Parathyroid adenoma (tissue), 2 donors: ENCODE measurements around the gene PKNOX2.

Source experiments
- H2AFZ ChIP-seq: fragments of 300-600 bp; sonication (generic); one replicate; pipeline ENCODE4 v1.7.0; 2017; ENCODE audit warnings: antibody characterized with exemption, mild to moderate bottlenecking
- H3K27ac ChIP-seq: fragments of 300-600 bp; sonication (generic); one replicate; pipeline ENCODE4 v1.7.0; 2017
- H3K27me3 ChIP-seq: fragments of 300-600 bp; sonication (generic); one replicate; pipeline ENCODE4 v1.7.0; 2017; ENCODE audit warnings: low read length; ENCODE audit not compliant: control insufficient read depth, insufficient read depth
- H3K36me3 ChIP-seq: fragments of 300-600 bp; sonication (generic); one replicate; pipeline ENCODE4 v1.7.0; 2017; ENCODE audit warnings: low read length; ENCODE audit not compliant: control insufficient read depth, insufficient read depth
- H3K4me1 ChIP-seq: fragments of 300-600 bp; sonication (generic); one replicate; pipeline ENCODE4 v1.7.0; 2017; ENCODE audit warnings: control low read depth
- H3K4me2 ChIP-seq: fragments of 300-600 bp; sonication (generic); one replicate; pipeline ENCODE4 v1.7.0; 2017; ENCODE audit warnings: low read length
- H3K4me3 ChIP-seq: fragments of 300-600 bp; sonication (generic); one replicate; pipeline ENCODE4 v1.7.0; 2017; ENCODE audit warnings: low read depth, low read length
- H3K79me2 ChIP-seq: fragments of 300-600 bp; sonication (generic); one replicate; pipeline ENCODE4 v1.7.0; 2017; ENCODE audit warnings: control low read depth
- H3K9ac ChIP-seq: fragments of 300-600 bp; sonication (generic); one replicate; pipeline ENCODE4 v1.7.0; 2017; ENCODE audit warnings: mild to moderate bottlenecking
- H3K9me3 ChIP-seq: fragments of 300-600 bp; sonication (generic); one replicate; pipeline ENCODE4 v1.7.0; 2017; ENCODE audit warnings: low read length; ENCODE audit not compliant: control insufficient read depth
- CTCF ChIP-seq: fragments of 300-600 bp; sonication (generic); IDR thresholded peaks from one replicate; pipeline ENCODE4 v1.7.0; 2017; ENCODE audit warnings: antibody characterized with exemption, mild to moderate bottlenecking
- donor health status: primary hyperparathyroidism.

PKNOX2 gene

GRCh38 chr11:125306476-125306875, 141.9 kb downstream of the PKNOX2 start:
- no peaks in the 10 kb centered on the region for H3K4me1 ChIP-seq
- no peak overlapping the region for H2AFZ ChIP-seq
- H3K9ac ChIP-seq: no peak overlapping the region
- no peak overlapping the region for H3K27ac ChIP-seq
- H3K9me3 ChIP-seq: no peaks in the 10 kb centered on the region
- no peaks in the 10 kb centered on the region for H3K79me2 ChIP-seq
- no peak overlapping the region for H3K4me3 ChIP-seq
- no peaks in the 10 kb centered on the region for H3K27me3 ChIP-seq
- no peak for TF ChIP-seq CTCF
- no peaks in the 10 kb centered on the region for H3K36me3 ChIP-seq
- H3K4me2 ChIP-seq: no peak overlapping the region

GRCh38 chr11:125308246-125308645, 143.7 kb downstream of the PKNOX2 start:
- H3K79me2 ChIP-seq: no peaks in the 10 kb centered on the region
- H3K9me3 ChIP-seq: no peaks in the 10 kb centered on the region
- no peaks in the 10 kb centered on the region for H3K4me1 ChIP-seq
- no peaks in the 10 kb centered on the region for H3K36me3 ChIP-seq
- no peak overlapping the region for H3K27ac ChIP-seq
- no peaks in the 10 kb centered on the region for H3K27me3 ChIP-seq
- H2AFZ ChIP-seq: no peak overlapping the region
- no peak for TF ChIP-seq CTCF
- H3K4me3 ChIP-seq: no peak overlapping the region
- H3K9ac ChIP-seq: no peak overlapping the region
- H3K4me2 ChIP-seq: no peak overlapping the region

- no peaks in the 10 kb centered on the region for H3K9me3 ChIP-seq
- no peak overlapping the region for H3K9ac ChIP-seq
Observed at GRCh38 chr11:125312391-125312790, 147.8 kb downstream of the PKNOX2 start.

GRCh38 chr11:125312812-125313211, 148.3 kb downstream of the PKNOX2 start:
- no peak for TF ChIP-seq CTCF
- Histone ChIP-seq H3K4me2 (no peak overlapping the region), H3K27ac (no peak overlapping the region), H3K9me3 (no peaks in the 10 kb centered on the region), H3K4me1 (no peaks in the 10 kb centered on the region), H2AFZ (no peak overlapping the region), H3K36me3 (no peaks in the 10 kb centered on the region), H3K9ac (no peak overlapping the region), H3K79me2 (no peaks in the 10 kb centered on the region), H3K4me3 (no peak overlapping the region), H3K27me3 (no peaks in the 10 kb centered on the region)

More at GRCh38 chr11:125312391-125312790, 147.8 kb downstream of the PKNOX2 start:
- no peak overlapping the region for H2AFZ ChIP-seq
- H3K4me3 ChIP-seq: no peak overlapping the region
- no peaks in the 10 kb centered on the region for H3K27me3 ChIP-seq
- H3K4me2 ChIP-seq: no peak overlapping the region
- H3K36me3 ChIP-seq: no peaks in the 10 kb centered on the region
- no peak for TF ChIP-seq CTCF
- no peaks in the 10 kb centered on the region for H3K79me2 ChIP-seq
- no peaks in the 10 kb centered on the region for H3K4me1 ChIP-seq
- no peak overlapping the region for H3K27ac ChIP-seq
